ENCODE measurements around the gene CDPF1. TPM values are rescaled to one million over a fixed set of nuclear protein-coding genes. Genes with fewer than 3 reads are reported as not detected.
A peak's percentile ranks its signal among the peaks of the same experiment; 100 is the strongest.

Gene CDPF1
- total and polyA plus RNA-seq, 2 donors (not counting 3 experiments of a cell fraction or from before 2014, with no cell fraction given): 9.7 to 9.9 TPM

DNA sequence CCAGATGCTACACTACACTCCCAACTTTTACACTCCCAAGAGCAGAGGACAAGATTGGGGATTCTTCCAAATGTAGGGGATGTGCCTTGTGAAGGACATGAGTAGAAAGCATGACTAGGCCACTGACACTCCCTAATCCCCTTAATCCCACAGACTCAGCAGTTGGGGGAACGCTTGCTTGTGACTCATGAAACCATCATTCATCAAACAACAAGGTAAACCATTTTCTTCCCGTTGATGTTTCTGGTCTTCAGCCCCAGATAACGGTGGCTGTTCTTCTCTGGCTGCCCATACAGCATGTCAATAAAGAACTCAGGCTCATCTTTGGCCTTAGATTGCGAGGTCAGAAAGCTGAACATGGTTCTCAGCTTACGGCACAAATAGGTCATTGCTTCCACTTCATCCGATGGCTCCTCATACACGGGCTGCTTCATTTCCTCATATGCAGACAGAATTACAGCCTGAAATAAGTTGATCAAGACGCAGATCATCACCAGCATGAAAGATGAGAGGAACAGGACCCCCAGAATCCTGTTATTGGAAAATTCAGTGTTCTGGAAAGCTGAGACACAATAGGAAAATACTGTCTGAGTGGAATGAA lies 6.4 kb upstream of the CDPF1 start:
- Histone ChIP-seq H3K9me1 (replicated peaks; ENCODE audit: control insufficient read depth, extremely low read depth, insufficient read depth, low read length) (no peaks in the 10 kb centered on the region), H3K27me3 (ENCODE audit: control insufficient read depth in 2 of 2, insufficient read depth in 2 of 2, low read length in 2 of 2) (peaks cover 33 to 45% of the 10 kb centered on the region in 2 experiments), H2AFZ (ENCODE audit: low read depth, low read length) (no peak overlapping the region), H3K9ac (replicated peaks; ENCODE audit: extremely low read depth, insufficient read depth, low read length) (no peak overlapping the region), H3K79me2 (ENCODE audit: control insufficient read depth, insufficient read depth, low read length) (no peaks in the 10 kb centered on the region), H3K9me3 (replicated peaks; ENCODE audit: control insufficient read depth, insufficient read depth, low read length) (no peaks in the 10 kb centered on the region), H3K4me2 (ENCODE audit: insufficient read depth, low read length) (no peak overlapping the region), H3K4me1 (ENCODE audit: control insufficient read depth, extremely low read depth, insufficient read depth, low read length) (no peaks in the 10 kb centered on the region), H3K36me3 (ENCODE audit: control insufficient read depth in 2 of 2, extremely low read depth in 1 of 2, insufficient read depth in 2 of 2, low read length in 2 of 2) (no peaks in the 10 kb centered on the region), H3K4me3 (replicated peaks in 1 of 3; ENCODE audit: insufficient read depth in 1 of 3, low read depth in 1 of 3, low read length in 3 of 3) (no peak overlapping the region), H3K27ac (ENCODE audit: insufficient read depth, low read depth, low read length) (no peak overlapping the region), H4K20me1 (replicated peaks; ENCODE audit: control insufficient read depth, extremely low read depth, insufficient read depth, low read length) (no peaks in the 10 kb centered on the region)
- FAIRE-seq: no peak
- intact Hi-C loops (cut with micrococcal nuclease): no loop called here
- TF ChIP-seq EZH2 (IDR thresholded peaks at IDR 0.05; ENCODE audit: borderline replicate concordance, low read depth, low read length, severe bottlenecking) (no peak), POLR2A (IDR thresholded peaks at IDR 0.05; ENCODE audit: low read depth, low read length) (no peak), FOS (IDR thresholded peaks at IDR 0.05; ENCODE audit: borderline replicate concordance, insufficient read depth, low read length) (no peak), JUN (IDR thresholded peaks at IDR 0.05; ENCODE audit: borderline replicate concordance, insufficient read depth, insufficient read length, low read depth) (peak; percentile 5)
- TF ChIP-seq, protein P1, sequence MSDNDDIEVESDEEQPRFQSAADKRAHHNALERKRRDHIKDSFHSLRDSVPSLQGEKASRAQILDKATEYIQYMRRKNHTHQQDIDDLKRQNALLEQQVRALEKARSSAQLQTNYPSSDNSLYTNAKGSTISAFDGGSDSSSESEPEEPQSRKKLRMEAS (IDR thresholded peaks at IDR 0.05; ENCODE audit: insufficient read depth, insufficient read length): no peak
- dilution Hi-C loops (cut with MboI; ENCODE audit: extremely low pct_ligation_motif_present, low sequenced_read_pairs): no loop called here
- DNase-seq (ENCODE audit: low read depth, low spot score): no peak
- ChIA-PET CTCF (no interaction called here), POLR2A (no interaction called here)
- no TSS peak for BruUV-seq (replicated peaks)

DNA sequence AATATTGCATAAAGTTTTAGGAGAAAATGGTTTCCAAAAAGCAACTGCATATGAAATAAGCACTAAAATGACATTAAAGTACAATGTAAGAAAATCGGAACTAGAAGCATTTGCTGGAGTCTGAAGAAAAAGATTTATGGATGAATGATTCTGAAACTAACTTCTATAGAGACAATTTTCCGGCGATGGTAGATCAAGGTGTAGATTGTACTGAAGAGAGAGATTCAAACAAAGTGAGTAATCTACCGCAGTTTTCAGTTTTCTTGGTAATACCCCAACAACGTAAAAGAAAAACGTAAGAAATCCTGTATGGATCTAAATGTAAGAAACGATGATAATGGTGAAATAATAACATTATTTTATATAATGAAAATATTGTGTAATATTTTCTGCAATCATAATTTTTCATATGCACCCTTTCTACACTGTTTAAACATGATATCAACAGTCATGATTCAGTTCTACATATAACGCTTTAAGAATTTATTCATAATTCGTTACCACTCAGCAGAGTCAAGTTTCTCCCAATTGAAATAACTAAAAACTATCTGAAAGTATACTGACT lies 1.8 kb upstream of the CDPF1 start:
- Histone ChIP-seq H3K79me2 (ENCODE audit: control insufficient read depth, insufficient read depth, low read length) (peaks cover 1% of the 10 kb centered on the region), H2AFZ (ENCODE audit: low read depth, low read length) (no peak overlapping the region), H3K9ac (replicated peaks; ENCODE audit: extremely low read depth, insufficient read depth, low read length) (no peak overlapping the region), H4K20me1 (replicated peaks; ENCODE audit: control insufficient read depth, extremely low read depth, insufficient read depth, low read length) (no peaks in the 10 kb centered on the region), H3K27me3 (ENCODE audit: control insufficient read depth in 2 of 2, insufficient read depth in 2 of 2, low read length in 2 of 2) (peaks cover 0 to 9% of the 10 kb centered on the region in 2 experiments), H3K36me3 (ENCODE audit: control insufficient read depth in 2 of 2, extremely low read depth in 1 of 2, insufficient read depth in 2 of 2, low read length in 2 of 2) (no peaks in the 10 kb centered on the region), H3K4me1 (ENCODE audit: control insufficient read depth, extremely low read depth, insufficient read depth, low read length) (peaks cover 6% of the 10 kb centered on the region), H3K4me3 (replicated peaks in 1 of 3; ENCODE audit: insufficient read depth in 1 of 3, low read depth in 1 of 3, low read length in 3 of 3) (no peak overlapping the region), H3K27ac (ENCODE audit: insufficient read depth, low read depth, low read length) (no peak overlapping the region), H3K9me3 (replicated peaks; ENCODE audit: control insufficient read depth, insufficient read depth, low read length) (no peaks in the 10 kb centered on the region), H3K9me1 (replicated peaks; ENCODE audit: control insufficient read depth, extremely low read depth, insufficient read depth, low read length) (no peaks in the 10 kb centered on the region), H3K4me2 (ENCODE audit: insufficient read depth, low read length) (no peak overlapping the region)
- intact Hi-C loops (cut with micrococcal nuclease) (loop anchor here (5.0 kb wide), 1 partner anchor 45 kb away; the partner anchor contains the start of gene GTSE1), dilution Hi-C loops (cut with MboI; ENCODE audit: extremely low pct_ligation_motif_present, low sequenced_read_pairs) (no loop called here)
- ChIA-PET POLR2A (no interaction called here), CTCF (no interaction called here)
- BruUV-seq (replicated peaks): no TSS peak
- no peak for DNase-seq (ENCODE audit: low read depth, low spot score)
- no peak for TF ChIP-seq FOS (IDR thresholded peaks at IDR 0.05; ENCODE audit: borderline replicate concordance, insufficient read depth, low read length)
- TF ChIP-seq POLR2AphosphoS5 (IDR thresholded peaks at IDR 0.05; ENCODE audit: insufficient read depth, low read depth, low read length): no peak
- TF ChIP-seq EZH2 (IDR thresholded peaks at IDR 0.05; ENCODE audit: borderline replicate concordance, low read depth, low read length, severe bottlenecking): no peak
- TF ChIP-seq MYC (IDR thresholded peaks at IDR 0.05; ENCODE audit: low read depth, low read length): no peak
- no peak for TF ChIP-seq POLR2A (IDR thresholded peaks at IDR 0.05; ENCODE audit: low read depth, low read length)
- TF ChIP-seq GATA2 (IDR thresholded peaks at IDR 0.05; ENCODE audit: insufficient read depth, insufficient read length, low read depth, low read length): no peak
- TF ChIP-seq, protein P1 (IDR thresholded peaks at IDR 0.05; ENCODE audit: insufficient read depth, insufficient read length): no peak
- TF ChIP-seq, protein P2, sequence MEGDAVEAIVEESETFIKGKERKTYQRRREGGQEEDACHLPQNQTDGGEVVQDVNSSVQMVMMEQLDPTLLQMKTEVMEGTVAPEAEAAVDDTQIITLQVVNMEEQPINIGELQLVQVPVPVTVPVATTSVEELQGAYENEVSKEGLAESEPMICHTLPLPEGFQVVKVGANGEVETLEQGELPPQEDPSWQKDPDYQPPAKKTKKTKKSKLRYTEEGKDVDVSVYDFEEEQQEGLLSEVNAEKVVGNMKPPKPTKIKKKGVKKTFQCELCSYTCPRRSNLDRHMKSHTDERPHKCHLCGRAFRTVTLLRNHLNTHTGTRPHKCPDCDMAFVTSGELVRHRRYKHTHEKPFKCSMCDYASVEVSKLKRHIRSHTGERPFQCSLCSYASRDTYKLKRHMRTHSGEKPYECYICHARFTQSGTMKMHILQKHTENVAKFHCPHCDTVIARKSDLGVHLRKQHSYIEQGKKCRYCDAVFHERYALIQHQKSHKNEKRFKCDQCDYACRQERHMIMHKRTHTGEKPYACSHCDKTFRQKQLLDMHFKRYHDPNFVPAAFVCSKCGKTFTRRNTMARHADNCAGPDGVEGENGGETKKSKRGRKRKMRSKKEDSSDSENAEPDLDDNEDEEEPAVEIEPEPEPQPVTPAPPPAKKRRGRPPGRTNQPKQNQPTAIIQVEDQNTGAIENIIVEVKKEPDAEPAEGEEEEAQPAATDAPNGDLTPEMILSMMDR (IDR thresholded peaks at IDR 0.05; ENCODE audit: extremely low read depth in 1 of 2, insufficient read depth in 1 of 2, low read depth in 1 of 2, low read length in 2 of 2): no peak
- TF ChIP-seq JUN (IDR thresholded peaks at IDR 0.05; ENCODE audit: borderline replicate concordance, insufficient read depth, insufficient read length, low read depth): no peak
- no peak for FAIRE-seq

All from endothelial cell of umbilical vein (primary cell).